Urinary bladder (tissue), 4 donors: ENCODE data around the gene CDC42. TPM values are rescaled to one million over a fixed set of nuclear protein-coding genes. Genes with fewer than 3 reads are reported as not detected.

Source experiments
- DNase-seq: peaks from one replicate; pipeline ENCODE4 v3.0.0-alpha.2; 2015; ENCODE audit errors: extremely low spot score
- H3K27ac ChIP-seq: one replicate; pipeline ENCODE4 v1.5.1; 2013; ENCODE audit warnings: low read depth, mild to moderate bottlenecking, moderate library complexity
- H3K36me3 ChIP-seq: one replicate; pipeline ENCODE4 v1.6.1; 2013; ENCODE audit warnings: mild to moderate bottlenecking, moderate library complexity; ENCODE audit not compliant: insufficient read depth
- H3K4me1 ChIP-seq: one replicate; pipeline ENCODE4 v1.6.1; 2013; ENCODE audit warnings: mild to moderate bottlenecking, moderate library complexity; ENCODE audit not compliant: insufficient read depth
- H3K4me3 ChIP-seq: one replicate; pipeline ENCODE4 v1.5.1; 2013; ENCODE audit warnings: low read depth, low read length
- WGBS: extraction: QIAGEN DNeasy Blood & Tissue Kit; methylation state at CpG from one replicate; pipeline ENCODE4 v1.1.7; 2013; 5-methylcytosine and 5-hydroxymethylcytosine counted together
- polyA plus RNA-seq: library from polyadenylated mRNA; stranded (reverse); fragments of 200-250 nt; gene quantifications from one replicate; pipeline ENCODE4 v1.2.3, GENCODE V29; 2013
- total RNA-seq: library from RNA; depleted of rRNA; stranded (reverse); fragments of >200 nt; gene quantifications from one replicate; pipeline ENCODE4 v1.2.3, GENCODE V29; 2014
- donor health status: healthy with polysubstance abuse.
- donor health status: healthy.

Gene CDC42
- total and polyA plus RNA-seq, 2 donors: 167 to 493 TPM

GRCh38 chr1:22045604-22046228 is 6.8 kb upstream of the CDC42 start:
- Histone ChIP-seq H3K36me3 (no peaks in the 10 kb centered on the region), H3K27ac (no peak overlapping the region), H3K4me3 (no peak overlapping the region), H3K4me1 (no peaks in the 10 kb centered on the region)
- WGBS: 60% methylated on average over 2 of the region's 2 CpGs
- DNase-seq: no peak

GRCh38 chr1:22048351-22049192 is 3.9 kb upstream of the CDC42 start:
- DNase-seq: no peak
- Histone ChIP-seq H3K4me1 (no peaks in the 10 kb centered on the region), H3K36me3 (no peaks in the 10 kb centered on the region), H3K4me3 (no peak overlapping the region), H3K27ac (no peak overlapping the region)
- WGBS: 70% methylated on average over 8 of the region's 8 CpGs

GRCh38 chr1:22050330-22050729 is 2.2 kb upstream of the CDC42 start:
- 96% methylated on average over 3 of the region's 3 CpGs for WGBS
- no peak overlapping the region for H3K27ac ChIP-seq
- no peaks in the 10 kb centered on the region for H3K36me3 ChIP-seq
- DNase-seq: no peak
- no peak overlapping the region for H3K4me3 ChIP-seq
- no peaks in the 10 kb centered on the region for H3K4me1 ChIP-seq

- Histone ChIP-seq H3K36me3 (no peaks in the 10 kb centered on the region), H3K4me1 (no peaks in the 10 kb centered on the region), H3K27ac (no peak overlapping the region), H3K4me3 (no peak overlapping the region)
- WGBS: 90% methylated on average over 13 of the region's 13 CpGs
- DNase-seq: no peak
These were observed 848 bp upstream of the CDC42 start for GRCh38 chr1:22051607-22052114.

GRCh38 chr1:22053017-22053860 is 730 bp downstream of the CDC42 start:
- Histone ChIP-seq H3K27ac (peak overlapping the region; percentile 99), H3K4me3 (peak overlapping the region; percentile 100), H3K36me3 (no peaks in the 10 kb centered on the region), H3K4me1 (no peaks in the 10 kb centered on the region)
- DNase-seq: no peak
- under 1% methylated on average over 67 of the region's 70 CpGs for WGBS

- DNase-seq: no peak
- Histone ChIP-seq H3K27ac (peak overlapping the region; percentile 99), H3K4me1 (no peaks in the 10 kb centered on the region), H3K4me3 (peak overlapping the region; percentile 100), H3K36me3 (no peaks in the 10 kb centered on the region)
- WGBS: 50% methylated on average over 19 of the region's 19 CpGs
These were observed 1.6 kb downstream of the CDC42 start for GRCh38 chr1:22053861-22054770.

GRCh38 chr1:22055463-22055862 is 3.0 kb downstream of the CDC42 start:
- no peak for DNase-seq
- no peaks in the 10 kb centered on the region for H3K36me3 ChIP-seq
- no peak overlapping the region for H3K4me3 ChIP-seq
- no peak overlapping the region for H3K27ac ChIP-seq
- H3K4me1 ChIP-seq: no peaks in the 10 kb centered on the region
- WGBS: 55% methylated on average over 6 of the region's 6 CpGs

GRCh38 chr1:22056043-22056442 is 3.5 kb downstream of the CDC42 start:
- no peak overlapping the region for H3K4me3 ChIP-seq
- no peaks in the 10 kb centered on the region for H3K4me1 ChIP-seq
- DNase-seq: no peak
- H3K27ac ChIP-seq: no peak overlapping the region
- H3K36me3 ChIP-seq: no peaks in the 10 kb centered on the region
- WGBS: 6% methylated on average over 1 of the region's 1 CpG

GRCh38 chr1:22056936-22057335 is 4.4 kb downstream of the CDC42 start:
- H3K36me3 ChIP-seq: no peaks in the 10 kb centered on the region
- peaks cover 2% of the 10 kb centered on the region for H3K4me1 ChIP-seq
- DNase-seq: no peak
- H3K27ac ChIP-seq: no peak overlapping the region
- WGBS: 48% methylated on average over 2 of the region's 2 CpGs
- H3K4me3 ChIP-seq: no peak overlapping the region

- H3K36me3 ChIP-seq: no peaks in the 10 kb centered on the region
- H3K4me3 ChIP-seq: no peak overlapping the region
- no peak for DNase-seq
- H3K4me1 ChIP-seq: peaks cover 2% of the 10 kb centered on the region
- no peak overlapping the region for H3K27ac ChIP-seq
- WGBS: 89% methylated on average over 10 of the region's 10 CpGs
These were observed 5.4 kb downstream of the CDC42 start for GRCh38 chr1:22057861-22058260.

GRCh38 chr1:22064751-22065402 is 12.4 kb downstream of the CDC42 start:
- H3K36me3 ChIP-seq: no peaks in the 10 kb centered on the region
- 65% methylated on average over 12 of the region's 12 CpGs for WGBS
- H3K4me3 ChIP-seq: no peak overlapping the region
- H3K4me1 ChIP-seq: peaks cover 5% of the 10 kb centered on the region
- H3K27ac ChIP-seq: no peak overlapping the region
- no peak for DNase-seq

- H3K4me3 ChIP-seq: no peak overlapping the region
- DNase-seq: no peak
- no peak overlapping the region for H3K27ac ChIP-seq
- H3K4me1 ChIP-seq: no peaks in the 10 kb centered on the region
- H3K36me3 ChIP-seq: no peaks in the 10 kb centered on the region
- WGBS: 66% methylated on average over 2 of the region's 2 CpGs
These were observed 19.0 kb downstream of the CDC42 start for GRCh38 chr1:22071511-22071910.
